Peyer's patch (tissue), 4 donors: ENCODE measurements around the gene AHRR. TPM values are rescaled to one million over a fixed set of nuclear protein-coding genes. Genes with fewer than 3 reads are reported as not detected.
A peak's percentile ranks its signal among the peaks of the same experiment; 100 is the strongest.

Source experiments
- DNase-seq, 3 donors: peaks; one replicate each; pipeline ENCODE4 v3.0.0-alpha.2; 2017 to 2019
- H3K27ac ChIP-seq, 4 donors: fragments of 200-600 bp; sonication (generic); one replicate each; pipeline ENCODE4 v1.5.1; 2016 to 2019
- H3K27me3 ChIP-seq, 2 donors: fragments of 200-600 bp; sonication (generic); one replicate each; pipeline ENCODE4 v1.5.1; 2019
- H3K36me3 ChIP-seq, 3 donors: fragments of 200-600 bp; sonication (generic); one replicate each; pipeline ENCODE4 v1.5.1; 2016 to 2019
- H3K4me1 ChIP-seq, 4 donors: fragments of 200-600 bp; sonication (generic); one replicate each; pipeline ENCODE4 v1.5.1; 2016 to 2019
- H3K4me3 ChIP-seq, 4 donors: fragments of 200-600 bp; sonication (generic); 1 replicate in 3 of 4; 2 replicates in 1 of 4; pipeline ENCODE4 v1.5.1; 2016 to 2019; ENCODE audit warnings: mild to moderate bottlenecking in 1 of 4
- H3K9me3 ChIP-seq, 4 donors: fragments of 200-600 bp; sonication (generic); one replicate each; pipeline ENCODE4 v1.5.1; 2016 to 2019; ENCODE audit warnings: mild to moderate bottlenecking in 1 of 4
- CTCF ChIP-seq, 6 experiments: fragments of 450-650 bp in 4 of 6; fragments of 200-600 bp in 2 of 6; sonication (generic) in 1 of 6; IDR thresholded peaks; one replicate each; pipeline ENCODE4 v1.5.1; 2017 to 2019; ENCODE audit warnings: antibody characterized with exemption in 6 of 6, mild to moderate bottlenecking in 3 of 6, moderate library complexity in 1 of 6
- POLR2A ChIP-seq, 2 donors: fragments of 450-650 bp; IDR thresholded peaks; one replicate each; pipeline ENCODE4 v1.5.1; 2017; ENCODE audit warnings: antibody characterized with exemption in 2 of 2, mild to moderate bottlenecking in 2 of 2, moderate library complexity in 2 of 2
- total RNA-seq, 4 donors: library from RNA; depleted of rRNA; stranded (reverse); fragments of >200 nt; gene quantifications; one replicate each; pipeline ENCODE4 v1.1.0, GENCODE V29; 2016

The AHRR gene
- total RNA-seq, 4 donors from 2014 or later, result 1.6 to 28.1 (median 2.4) TPM

DNA sequence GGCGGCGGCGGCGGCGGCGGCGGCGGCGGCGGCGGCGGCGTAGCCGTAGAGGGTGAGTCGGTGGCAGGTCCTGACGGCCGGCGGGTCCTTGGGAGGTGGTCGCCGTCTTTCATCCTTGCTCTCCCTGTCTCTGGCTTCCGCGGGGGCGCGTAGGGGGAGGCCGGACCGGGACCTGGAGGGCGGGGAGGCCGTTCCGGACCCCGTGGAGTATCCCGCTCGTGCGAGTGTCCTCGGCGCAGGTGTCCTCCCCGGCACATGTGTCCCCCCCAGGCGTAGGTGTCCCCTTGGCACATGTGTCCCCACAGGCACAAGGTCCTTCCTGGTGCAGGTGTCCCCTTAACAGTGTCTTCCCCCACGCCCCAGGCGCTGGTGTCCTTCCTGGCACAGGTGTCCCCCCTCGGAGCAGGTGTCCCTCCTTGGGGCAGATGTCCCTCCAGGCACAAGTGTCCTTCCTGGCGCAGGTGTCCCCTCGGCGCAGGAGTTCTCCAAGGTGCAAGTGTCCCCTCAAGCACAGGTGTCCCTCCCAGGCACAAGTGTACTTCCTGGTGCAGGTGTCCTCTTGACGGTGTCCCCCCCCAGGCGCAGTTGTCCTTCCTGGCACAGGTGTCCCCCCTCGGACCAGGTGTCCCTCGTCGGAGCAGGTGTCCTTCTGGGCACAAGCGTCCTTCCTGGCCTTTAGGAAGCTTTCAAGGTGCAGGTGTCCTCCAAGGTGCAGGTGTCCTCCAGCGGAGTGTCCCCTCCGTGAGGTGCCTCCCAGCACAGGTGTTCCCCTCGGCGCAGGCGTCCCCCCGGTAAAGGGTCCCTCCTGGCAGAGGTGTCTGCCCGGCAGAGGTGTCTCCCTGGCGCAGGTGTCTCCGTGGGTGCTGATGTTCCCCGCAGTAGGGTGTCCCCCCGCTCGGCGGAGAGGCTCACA is 122.0 kb downstream of the AHRR start:
- no peak for TF ChIP-seq CTCF (IDR thresholded peaks at IDR 0.05)
- TF ChIP-seq POLR2A (IDR thresholded peaks at IDR 0.05), result peak in 1 of 2 donors; percentile 6
- Histone ChIP-seq H3K27me3 (no peaks in the 10 kb centered on the region), H3K27ac (peak overlapping the region; percentile 76 to 84 (median 80)), H3K4me3 (peak overlapping the region; percentile 86 to 97 (median 91)), H3K36me3 (peaks cover 0 to 23% (median 0%) of the 10 kb centered on the region in 3 donors), H3K9me3 (no peaks in the 10 kb centered on the region), H3K4me1 (peaks cover 5 to 21% (median 13%) of the 10 kb centered on the region in 4 donors)
- peak in 1 of 3 donors; percentile 48 for DNase-seq

- H3K36me3 ChIP-seq, result peaks cover 0 to 31% (median 0%) of the 10 kb centered on the region in 3 donors
- DNase-seq, result peak in 1 of 3 donors; percentile 36
- peak overlapping the region in 3 of 4 donors; percentile 88 to 97 (median 94) for H3K4me3 ChIP-seq
- no peak for TF ChIP-seq CTCF (IDR thresholded peaks at IDR 0.05)
- no peak for TF ChIP-seq POLR2A (IDR thresholded peaks at IDR 0.05)
- peaks cover 5 to 21% (median 13%) of the 10 kb centered on the region in 4 donors for H3K4me1 ChIP-seq
- no peaks in the 10 kb centered on the region for H3K9me3 ChIP-seq
- H3K27ac ChIP-seq, result no peak overlapping the region
- H3K27me3 ChIP-seq, result no peaks in the 10 kb centered on the region
Observed at GRCh38 chr5:444226-444625, 122.7 kb downstream of the AHRR start.

DNA sequence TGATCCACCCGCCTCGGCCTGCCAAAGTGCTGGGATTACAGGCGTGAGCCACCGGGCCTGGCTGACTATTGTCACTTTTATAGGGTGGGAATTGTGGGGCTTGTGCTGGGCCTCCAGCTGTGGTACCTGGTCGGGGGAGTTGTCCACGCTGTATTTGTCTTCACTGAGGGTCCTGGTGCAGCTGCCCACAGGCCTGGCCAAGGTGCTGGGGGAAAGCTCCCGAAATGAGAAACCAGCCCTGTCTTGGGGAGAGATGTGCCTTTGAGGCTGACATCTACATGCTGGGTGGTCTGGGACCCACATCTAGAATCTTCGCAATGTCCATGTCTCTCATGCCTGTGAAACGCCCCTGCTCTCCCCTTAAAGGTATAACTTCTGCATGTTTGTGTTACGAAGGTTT is 124.1 kb downstream of the AHRR start:
- no peak for TF ChIP-seq CTCF (IDR thresholded peaks at IDR 0.05)
- no peak for TF ChIP-seq POLR2A (IDR thresholded peaks at IDR 0.05)
- Histone ChIP-seq H3K27me3 (no peaks in the 10 kb centered on the region), H3K36me3 (peaks cover 0 to 44% (median 0%) of the 10 kb centered on the region in 3 donors), H3K27ac (no peak overlapping the region), H3K4me3 (no peak overlapping the region), H3K9me3 (no peaks in the 10 kb centered on the region), H3K4me1 (peaks cover 5 to 21% (median 13%) of the 10 kb centered on the region in 4 donors)
- peak in 2 of 3 donors; percentile 28 to 40 for DNase-seq

- peaks cover 5 to 21% (median 13%) of the 10 kb centered on the region in 4 donors for H3K4me1 ChIP-seq
- no peak overlapping the region for H3K27ac ChIP-seq
- no peaks in the 10 kb centered on the region for H3K9me3 ChIP-seq
- H3K36me3 ChIP-seq, result peaks cover 0 to 51% (median 0%) of the 10 kb centered on the region in 3 donors
- TF ChIP-seq POLR2A (IDR thresholded peaks at IDR 0.05) (no peak), CTCF (IDR thresholded peaks at IDR 0.05) (no peak)
- no peaks in the 10 kb centered on the region for H3K27me3 ChIP-seq
- no peak overlapping the region for H3K4me3 ChIP-seq
- DNase-seq, result peak in 1 of 3 donors; percentile 25
Observed at GRCh38 chr5:446066-446882, 124.8 kb downstream of the AHRR start.

- peak in 2 of 3 donors; percentile 41 to 48 for DNase-seq
Observed at GRCh38 chr5:446883-447263, 125.4 kb downstream of the AHRR start.

More at GRCh38 chr5:446883-447263, 125.4 kb downstream of the AHRR start:
- Histone ChIP-seq H3K36me3 (peaks cover 0 to 57% (median 0%) of the 10 kb centered on the region in 3 donors), H3K27me3 (no peaks in the 10 kb centered on the region), H3K4me3 (no peak overlapping the region), H3K27ac (no peak overlapping the region), H3K9me3 (peaks cover 0 to 6% (median 0%) of the 10 kb centered on the region in 4 donors), H3K4me1 (peaks cover 5 to 20% (median 13%) of the 10 kb centered on the region in 4 donors)
- TF ChIP-seq CTCF (IDR thresholded peaks at IDR 0.05) (peak in 5 of 6 experiments; percentile 8 to 68 (median 60)), POLR2A (IDR thresholded peaks at IDR 0.05) (no peak)
